NT2/D1 (cell line): ENCODE data around the gene FXYD1.

ENCODE experiments used
- DNase-seq: peaks from one replicate; pipeline ENCODE4 v3.0.0-alpha.2; 2011; ENCODE audit warnings: low read depth, low spot score
- H3K27me3 ChIP-seq: 2 replicates; pipeline ENCODE4 v1.6.0; 2011; ENCODE audit warnings: mild to moderate bottlenecking; ENCODE audit not compliant: insufficient read length, insufficient read depth
- H3K36me3 ChIP-seq: 2 replicates; pipeline ENCODE4 v1.6.1; 2011; ENCODE audit warnings: mild to moderate bottlenecking, low read length, mixed read lengths; ENCODE audit not compliant: insufficient read depth, insufficient read length
- H3K4me1 ChIP-seq: 2 replicates; pipeline ENCODE4 v1.5.1; 2011; ENCODE audit not compliant: insufficient read depth, insufficient read length
- H3K4me3 ChIP-seq: 2 replicates; pipeline ENCODE4 v1.5.1; 2011; ENCODE audit warnings: low read depth; ENCODE audit not compliant: insufficient read length
- H3K9ac ChIP-seq: 2 replicates; pipeline ENCODE4 v1.6.0; 2011; ENCODE audit warnings: low read depth; ENCODE audit not compliant: insufficient read length
- H3K9me3 ChIP-seq: 2 replicates; pipeline ENCODE4 v1.5.1; 2011; ENCODE audit warnings: mild to moderate bottlenecking, low read length; ENCODE audit not compliant: insufficient read depth
- SUZ12 ChIP-seq: IDR thresholded peaks from 2 replicates; pipeline ENCODE4 v1.6.1; 2011; ENCODE audit not compliant: insufficient read length, insufficient read depth; ENCODE audit errors: extremely low read depth
- YY1 ChIP-seq: IDR thresholded peaks from 2 replicates; pipeline ENCODE4 v1.6.1; 2011; ENCODE audit not compliant: insufficient read length, insufficient read depth
- ZNF274 ChIP-seq: IDR thresholded peaks from 2 replicates; pipeline ENCODE4 v1.6.1; 2011; ENCODE audit warnings: mild to moderate bottlenecking, low read depth, low read length

The FXYD1 gene

DNA sequence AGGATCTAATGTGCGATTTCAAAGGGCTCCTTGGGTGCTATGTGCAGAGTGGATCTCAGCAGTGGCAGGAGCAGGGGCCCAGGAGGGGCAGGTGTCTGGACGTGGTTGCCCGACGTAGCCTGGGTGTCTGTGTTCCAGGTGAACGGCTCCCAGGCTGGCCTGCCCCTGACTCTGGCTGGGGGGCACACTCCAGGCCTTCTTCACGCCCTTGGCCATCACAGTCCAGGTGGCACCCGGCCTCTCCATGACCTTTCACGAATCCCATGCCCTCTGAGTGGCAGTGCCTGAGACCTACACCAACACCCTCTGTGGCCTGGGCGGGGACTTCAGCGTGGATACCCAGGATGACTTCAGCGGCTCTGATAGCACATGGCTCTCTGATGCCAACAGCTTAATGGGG, 34.3 kb upstream of the FXYD1 start:
- Histone ChIP-seq H3K9ac (no peak overlapping the region), H3K27me3 (no peaks in the 10 kb centered on the region), H3K4me3 (no peak overlapping the region), H3K4me1 (peaks cover 7% of the 10 kb centered on the region), H3K9me3 (peaks cover 5% of the 10 kb centered on the region; the same call in 1 of the 2 replicates), H3K36me3 (no peaks in the 10 kb centered on the region)
- TF ChIP-seq SUZ12 (no peak), ZNF274 (no peak), YY1 (no peak)
- no peak for DNase-seq

DNA sequence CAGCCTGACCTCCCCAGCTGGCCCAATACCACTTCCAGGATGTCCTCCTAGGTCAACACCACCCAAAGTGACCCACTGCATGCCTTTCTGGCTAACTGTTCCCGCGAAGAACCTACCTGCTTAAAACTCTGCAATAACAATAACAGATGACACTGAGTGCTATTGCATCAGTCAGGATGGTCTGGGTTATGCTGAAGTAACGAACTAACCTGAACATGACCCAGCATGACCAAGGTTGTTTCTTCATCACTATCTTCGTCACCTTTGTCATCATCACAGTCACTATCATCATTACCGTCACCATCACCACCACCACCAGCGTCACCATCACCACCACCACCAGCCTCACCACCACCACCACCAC, 33.6 kb upstream of the FXYD1 start:
- Histone ChIP-seq H3K36me3 (no peaks in the 10 kb centered on the region), H3K9me3 (peaks cover 5% of the 10 kb centered on the region; the same call in 1 of the 2 replicates), H3K4me1 (peaks cover 7% of the 10 kb centered on the region), H3K4me3 (no peak overlapping the region), H3K9ac (no peak overlapping the region), H3K27me3 (no peaks in the 10 kb centered on the region)
- DNase-seq = no peak
- TF ChIP-seq ZNF274 = no peak

DNA sequence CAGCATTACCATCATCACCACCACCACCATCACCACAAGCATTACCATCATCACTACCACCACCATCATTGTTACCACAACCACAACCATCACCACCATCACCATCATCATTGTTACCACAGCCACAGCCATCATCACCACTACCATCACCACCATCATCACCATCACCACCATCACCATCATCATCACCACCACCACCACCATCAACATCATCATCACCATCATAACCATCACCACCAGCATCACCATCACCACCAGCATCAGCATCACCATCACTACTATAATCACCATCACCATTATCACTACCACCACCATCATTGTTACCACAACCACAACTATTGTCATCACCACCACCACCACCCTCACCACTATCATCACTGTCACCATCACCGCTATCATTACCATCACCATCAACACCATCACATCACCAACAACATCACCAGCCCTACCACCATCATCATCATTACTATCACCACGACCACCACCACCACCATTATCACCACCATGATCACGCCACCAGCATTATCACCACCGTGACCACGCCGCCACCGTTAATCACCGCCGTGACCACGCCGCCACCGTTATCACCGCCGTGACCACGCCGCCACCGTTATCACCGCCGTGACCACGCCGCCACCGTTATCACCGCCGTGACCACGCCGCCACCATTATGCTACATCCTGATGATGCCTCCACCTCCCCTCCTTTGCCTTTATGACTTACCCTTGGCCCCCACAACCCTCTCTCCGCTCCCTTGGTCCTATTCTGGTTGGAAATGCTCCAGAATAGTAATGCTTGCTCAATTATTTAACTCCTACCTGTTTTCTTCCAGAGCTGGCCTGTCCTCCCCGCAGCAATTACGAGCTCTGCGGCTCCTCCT, 33.0 kb upstream of the FXYD1 start:
- Histone ChIP-seq H3K27me3 (no peaks in the 10 kb centered on the region), H3K9ac (no peak overlapping the region), H3K4me3 (no peak overlapping the region), H3K36me3 (no peaks in the 10 kb centered on the region), H3K9me3 (peaks cover 5% of the 10 kb centered on the region; the same call in 1 of the 2 replicates), H3K4me1 (peaks cover 5% of the 10 kb centered on the region)
- no peak for TF ChIP-seq ZNF274
- no peak for TF ChIP-seq SUZ12
- TF ChIP-seq YY1 = no peak
- DNase-seq = no peak

DNA sequence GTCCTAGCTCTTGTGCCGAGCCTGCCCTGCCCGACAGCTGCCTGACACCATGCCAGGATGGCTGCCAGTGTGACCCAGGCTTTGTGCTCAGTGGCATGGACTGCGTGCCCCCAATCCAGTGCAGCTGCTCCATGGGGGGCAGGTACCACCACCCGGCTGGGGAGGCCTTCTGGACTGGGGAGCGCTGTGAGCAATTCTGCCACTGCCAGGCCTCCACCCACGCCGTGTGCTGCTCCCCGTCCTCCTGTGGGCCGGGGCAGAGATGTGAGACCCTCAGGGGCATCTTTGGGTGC, 32.4 kb upstream of the FXYD1 start:
- peaks cover 2% of the 10 kb centered on the region for H3K4me1 ChIP-seq
- DNase-seq = no peak
- H3K9me3 ChIP-seq = peaks cover 5% of the 10 kb centered on the region; the same call in 1 of the 2 replicates
- TF ChIP-seq SUZ12 = no peak
- H3K27me3 ChIP-seq = no peaks in the 10 kb centered on the region
- no peak overlapping the region for H3K9ac ChIP-seq
- no peaks in the 10 kb centered on the region for H3K36me3 ChIP-seq
- no peak overlapping the region for H3K4me3 ChIP-seq

GRCh38 chr19:35106898-35107541, 31.6 kb upstream of the FXYD1 start:
- peaks cover 2% of the 10 kb centered on the region for H3K4me1 ChIP-seq
- no peak for DNase-seq
- no peak overlapping the region for H3K4me3 ChIP-seq
- peaks cover 5% of the 10 kb centered on the region; the same call in 1 of the 2 replicates for H3K9me3 ChIP-seq
- H3K9ac ChIP-seq = no peak overlapping the region
- H3K27me3 ChIP-seq = no peaks in the 10 kb centered on the region
- TF ChIP-seq SUZ12 (no peak), YY1 (no peak)
- no peaks in the 10 kb centered on the region for H3K36me3 ChIP-seq

DNA sequence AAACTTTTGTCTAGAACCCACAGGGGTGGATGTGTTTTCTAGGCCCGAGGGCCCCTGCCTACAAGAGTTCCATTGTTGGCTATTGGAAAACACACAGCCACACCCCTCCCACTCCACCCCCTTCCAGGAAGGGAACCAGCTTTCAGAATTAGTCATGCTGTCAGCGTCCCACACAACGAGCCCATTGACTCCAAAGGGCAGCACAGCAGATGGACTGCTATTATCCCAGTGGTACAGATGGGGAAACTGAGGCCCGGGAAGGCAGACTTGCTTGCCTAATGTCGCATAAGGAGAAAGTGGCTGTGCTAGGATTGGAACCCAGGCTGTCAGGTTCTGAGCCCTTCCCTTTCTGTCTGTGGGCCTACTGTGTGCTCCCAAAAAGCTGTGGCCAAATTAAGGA, 31.1 kb upstream of the FXYD1 start:
- Histone ChIP-seq H3K4me1 (peaks cover 2% of the 10 kb centered on the region), H3K9ac (no peak overlapping the region), H3K27me3 (no peaks in the 10 kb centered on the region), H3K9me3 (peaks cover 5% of the 10 kb centered on the region; the same call in 1 of the 2 replicates), H3K36me3 (no peaks in the 10 kb centered on the region), H3K4me3 (no peak overlapping the region)
- TF ChIP-seq YY1 = no peak
- TF ChIP-seq ZNF274 = no peak
- no peak for TF ChIP-seq SUZ12
- no peak for DNase-seq

DNA sequence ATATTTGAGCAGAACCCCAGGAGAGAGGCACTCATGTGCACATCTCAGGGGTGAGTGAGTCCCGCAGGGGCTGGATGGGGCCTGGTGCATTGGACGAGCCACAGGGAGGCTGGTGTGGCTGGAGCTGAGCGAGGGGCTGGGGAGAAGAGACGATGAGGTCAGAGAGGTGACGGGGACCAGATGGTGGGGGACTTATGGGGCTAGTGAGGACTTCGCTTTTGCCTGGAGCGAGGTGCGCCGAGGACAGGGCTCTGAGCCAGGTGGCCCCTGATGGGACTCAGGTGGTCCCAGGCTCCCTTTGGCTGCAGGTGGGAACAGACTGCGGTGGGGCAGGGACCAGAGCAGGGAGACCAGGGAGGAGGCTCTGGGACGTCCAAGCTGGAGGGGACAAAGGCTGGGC, 29.9 kb upstream of the FXYD1 start:
- Histone ChIP-seq H3K9me3 (peaks cover 5% of the 10 kb centered on the region; the same call in 1 of the 2 replicates), H3K27me3 (no peaks in the 10 kb centered on the region), H3K9ac (no peak overlapping the region), H3K4me1 (no peaks in the 10 kb centered on the region), H3K4me3 (no peak overlapping the region), H3K36me3 (no peaks in the 10 kb centered on the region)
- no peak for DNase-seq
- TF ChIP-seq YY1 (no peak), SUZ12 (no peak), ZNF274 (no peak)
